MCF 10A (cell line): ENCODE results near the gene ARHGEF3. TPM values are rescaled to one million over a fixed set of nuclear protein-coding genes. Genes with fewer than 3 reads are reported as not detected.

Experiments used
- BruUV-seq: library from RNA; stranded (reverse); fragments of 400-500 nt; replicated peaks from 2 replicates; lab custom pipeline; 2021; lab: Mats Ljungman, UMichigan
- CTCF ChIA-PET: fragments of 300-600 bp; sonication (Branson Sonifier 250); formaldehyde crosslinking; extraction: SDS; loops from one replicate; lab custom pipeline; 2021; ENCODE audit warnings: antibody characterized with exemption, inconsistent platforms; lab: Yijun Ruan, JAX
- POLR2A ChIA-PET: fragments of 300-600, 350-650 bp; sonication (Branson Sonifier 250); formaldehyde crosslinking; extraction: SDS; loops from one replicate; lab custom pipeline; 2020; ENCODE audit warnings: antibody characterized with exemption, inconsistent platforms; lab: Yijun Ruan, JAX
- DNase-seq: peaks from one replicate; pipeline ENCODE4 v3.0.0-alpha.2; 2018; ENCODE audit not compliant: unreplicated experiment
- H3K27ac Mint-ChIP-seq: one replicate; pipeline ENCODE4 v1.8.0; 2022; ENCODE audit warnings: mild to moderate bottlenecking, low read depth, mixed read lengths; ENCODE audit not compliant: unreplicated experiment
- H3K27me3 Mint-ChIP-seq: one replicate; pipeline ENCODE4 v1.8.0; 2022; ENCODE audit warnings: mixed read lengths; ENCODE audit not compliant: insufficient read depth, unreplicated experiment
- H3K36me3 Mint-ChIP-seq: one replicate; pipeline ENCODE4 v1.8.0; 2022; ENCODE audit warnings: mild to moderate bottlenecking, moderate library complexity, mixed read lengths; ENCODE audit not compliant: insufficient read depth, unreplicated experiment
- H3K4me1 Mint-ChIP-seq: one replicate; pipeline ENCODE4 v1.8.0; 2022; ENCODE audit warnings: mixed read lengths; ENCODE audit not compliant: insufficient read depth, unreplicated experiment
- H3K4me3 Mint-ChIP-seq: one replicate; pipeline ENCODE4 v1.8.0; 2022; ENCODE audit warnings: mild to moderate bottlenecking, moderate library complexity, mixed read lengths; ENCODE audit not compliant: unreplicated experiment
- H3K9me3 Mint-ChIP-seq: one replicate; pipeline ENCODE4 v1.8.0; 2022; ENCODE audit warnings: mixed read lengths; ENCODE audit not compliant: unreplicated experiment
- CTCF ChIP-seq: fragments of 200-600 bp; IDR thresholded peaks from one replicate; pipeline ENCODE4 v1.8.0; 2022; ENCODE audit warnings: antibody characterized with exemption, mild to moderate bottlenecking; ENCODE audit not compliant: unreplicated experiment
- intact Hi-C: fragments of 100-400 bp; cut with micrococcal nuclease; formaldehyde crosslinking; loops from 2 replicates; pipeline ENCODE4 v1.14.1; 2022
- total RNA-seq: library from RNA; stranded (reverse); gene quantifications from 2 replicates; pipeline ENCODE4 v1.2.3, GENCODE V29; 2022

ARHGEF3 gene
- total RNA-seq, 1 experiment from 2014 or later, result 10.6 TPM

- ChIA-PET POLR2A (interaction anchor here (0.7 to 1.4 kb wide), 5 partner anchors 9 to 26 kb away, joined by 3 to 4 read pairs (median 3); partner anchors contain the start of gene ARHGEF3), CTCF (interaction anchor here (0.6 to 2.2 kb wide), 7 partner anchors 11 to 179 kb away, joined by 3 to 8 read pairs (median 3); partner anchors contain the start of gene ARHGEF3)
- no peak for DNase-seq
- no peak overlapping the region for H3K27ac Mint-ChIP-seq
- BruUV-seq, result no TSS peak
- no peaks in the 10 kb centered on the region for H3K27me3 Mint-ChIP-seq
- H3K9me3 Mint-ChIP-seq, result no peaks in the 10 kb centered on the region
- H3K4me1 Mint-ChIP-seq, result peaks cover 4% of the 10 kb centered on the region
- no peak for TF ChIP-seq CTCF
- intact Hi-C loops, result no loop called here
- no peak overlapping the region for H3K4me3 Mint-ChIP-seq
- H3K36me3 Mint-ChIP-seq, result no peaks in the 10 kb centered on the region
Measured at GRCh38 chr3:56825567-56826438, 24.1 kb upstream of the ARHGEF3 start.

GRCh38 chr3:56823984-56824703, 22.4 kb upstream of the ARHGEF3 start:
- POLR2A ChIA-PET, result interaction anchor here (0.7 to 1.5 kb wide), 5 partner anchors 11 to 28 kb away, joined by 3 read pairs; no protein-coding TSS in a partner anchor

GRCh38 chr3:56823421-56823926, 21.7 kb upstream of the ARHGEF3 start:
- Mint-ChIP-seq H3K4me3 (no peak overlapping the region), H3K36me3 (no peaks in the 10 kb centered on the region), H3K9me3 (no peaks in the 10 kb centered on the region), H3K27me3 (no peaks in the 10 kb centered on the region), H3K27ac (no peak overlapping the region), H3K4me1 (peaks cover 4% of the 10 kb centered on the region)
- intact Hi-C loops, result no loop called here
- CTCF ChIA-PET, result interaction anchor here (0.7 to 2.0 kb wide), 4 partner anchors 11 to 131 kb away, joined by 4 to 6 read pairs (median 4); no protein-coding TSS in a partner anchor
- POLR2A ChIA-PET, result interaction anchor here (0.7 to 1.5 kb wide), 3 partner anchors 10 to 29 kb away, joined by 3 read pairs; no protein-coding TSS in a partner anchor
- DNase-seq, result no peak
- no TSS peak for BruUV-seq
- no peak for TF ChIP-seq CTCF

More at GRCh38 chr3:56823984-56824703, 22.4 kb upstream of the ARHGEF3 start:
- Mint-ChIP-seq H3K9me3 (no peaks in the 10 kb centered on the region), H3K4me1 (peaks cover 4% of the 10 kb centered on the region), H3K27me3 (no peaks in the 10 kb centered on the region), H3K4me3 (no peak overlapping the region), H3K36me3 (no peaks in the 10 kb centered on the region), H3K27ac (no peak overlapping the region)
- BruUV-seq, result no TSS peak
- no peak for DNase-seq
- intact Hi-C loops, result no loop called here
- no peak for TF ChIP-seq CTCF
- CTCF ChIA-PET, result interaction anchor here (0.6 to 1.5 kb wide), 4 partner anchors 12 to 132 kb away, joined by 4 to 5 read pairs (median 4); no protein-coding TSS in a partner anchor
